Measurements from ENCODE around the gene GALNT9. TPM values are rescaled to one million over a fixed set of nuclear protein-coding genes. Genes with fewer than 3 reads are reported as not detected.

Gene GALNT9
- total and polyA plus RNA-seq, 3 experiments from 2014 or later = 0.18 TPM; not detected in 2

Other genes starting within 250 kb of the GALNT9 start
- 10 to 100 TPM; 35.2 to 36.4 TPM for gene DDX51, start 185.3 kb downstream of the GALNT9 start, total RNA-seq
- 14.1 TPM for gene DDX51, start 185.3 kb downstream of the GALNT9 start, polyA plus RNA-seq
- gene NOC4L, start 185.1 kb downstream of the GALNT9 start, total RNA-seq = 10 to 100 TPM; 55.7 to 56.0 TPM
- gene NOC4L, start 185.1 kb downstream of the GALNT9 start, polyA plus RNA-seq = 25.1 TPM
- 10 to 100 TPM; 58.1 to 62.1 TPM for gene FBRSL1, start 160.6 kb upstream of the GALNT9 start, total RNA-seq
- gene FBRSL1, start 160.6 kb upstream of the GALNT9 start, polyA plus RNA-seq = 1.4 TPM